ENCODE measurements around the gene HS3ST5.

GRCh38 chr6:114280239-114280982 is 62.4 kb downstream of the HS3ST5 start:
- TF ChIP-seq CTCF (IDR thresholded peaks at IDR 0.05) (no peak), POLR2A (IDR thresholded peaks at IDR 0.05) (no peak), POLR2AphosphoS5 (IDR thresholded peaks at IDR 0.05) (no peak)

Measured in prostate gland (tissue), 2 donors.